ENCODE measurements around the gene IGFN1.

GRCh38 chr1:201217146-201217545 is 26.5 kb downstream of the IGFN1 start:
- no peak for TF ChIP-seq POLR2A (IDR thresholded peaks at IDR 0.05; ENCODE audit: control extremely low read depth in 1 of 2, low read depth in 2 of 2, low read length in 2 of 2)
- no peak for TF ChIP-seq MAX (IDR thresholded peaks at IDR 0.05)
- TF ChIP-seq EZH2 (IDR thresholded peaks at IDR 0.05; ENCODE audit: low read depth, low read length, severe bottlenecking), result no peak
- TF ChIP-seq CTCF (IDR thresholded peaks at IDR 0.05; ENCODE audit: control extremely low read depth in 1 of 3, insufficient read depth in 1 of 3, low read depth in 1 of 3, low read length in 3 of 3), result no peak
- no peak for TF ChIP-seq KDM1A (IDR thresholded peaks at IDR 0.05; ENCODE audit: borderline replicate concordance, low read length)
- no peak for TF ChIP-seq JUND (IDR thresholded peaks at IDR 0.05; ENCODE audit: low read length)
- no peak for TF ChIP-seq RAD21 (IDR thresholded peaks at IDR 0.05 in 1 of 2, conservative IDR thresholded peaks at IDR 0.05 in 1 of 2; ENCODE audit: low read depth in 2 of 2, low read length in 2 of 2)
- no peak for TF ChIP-seq GABPA (IDR thresholded peaks at IDR 0.05; ENCODE audit: borderline replicate concordance, insufficient read depth, low read length)
- TF ChIP-seq EP300 (IDR thresholded peaks at IDR 0.05; ENCODE audit: borderline replicate concordance in 1 of 2, low read depth in 2 of 2, low read length in 2 of 2), result no peak
- TF ChIP-seq ATF2 (IDR thresholded peaks at IDR 0.05; ENCODE audit: low read length), result no peak
- no peak for TF ChIP-seq JUN (IDR thresholded peaks at IDR 0.05; ENCODE audit: low read depth, low read length)

Data from H1 (cell line).